Neural cell (in vitro differentiated cells): ENCODE data around the gene MAPKAPK5. TPM values are rescaled to one million over a fixed set of nuclear protein-coding genes. Genes with fewer than 3 reads are reported as not detected.

Experiments
- H2AFZ ChIP-seq: fragments of 200-600, 300-800 bp; sonication (generic), shearing (Covaris generic); 2 replicates; pipeline ENCODE4 v1.6.0; 2014; ENCODE audit warnings: low read depth, mild to moderate bottlenecking, antibody characterized with exemption, low read length, moderate library complexity
- H3F3A ChIP-seq: fragments of 200-600 bp; shearing (Covaris generic); 2 replicates; pipeline ENCODE4 v1.6.1; 2016; ENCODE audit warnings: mild to moderate bottlenecking, moderate library complexity, mixed read lengths, antibody characterized with exemption, low read length; ENCODE audit not compliant: insufficient read depth, poor library complexity, severe bottlenecking
- H3K27ac ChIP-seq: fragments of 200-600, 300-800 bp; sonication (generic), shearing (Covaris generic); 2 replicates; pipeline ENCODE4 v1.5.1; 2014; ENCODE audit warnings: mild to moderate bottlenecking, low read length, moderate library complexity
- H3K27me3 ChIP-seq: fragments of 300-800, 200-600 bp; sonication (generic), shearing (Covaris generic); 2 replicates; pipeline ENCODE4 v1.6.0; 2014; ENCODE audit warnings: mild to moderate bottlenecking, low read depth, low read length, moderate library complexity; ENCODE audit not compliant: insufficient read depth
- H3K36me3 ChIP-seq: fragments of 300-800, 200-600 bp; sonication (generic), shearing (Covaris generic); 2 replicates; pipeline ENCODE4 v1.5.1; 2014; ENCODE audit warnings: mild to moderate bottlenecking, antibody characterized with exemption, low read length, moderate library complexity; ENCODE audit not compliant: insufficient read depth
- H3K4me2 ChIP-seq: fragments of 300-800, 200-600 bp; sonication (generic), shearing (Covaris generic); 2 replicates; pipeline ENCODE4 v1.6.0; 2014; ENCODE audit warnings: mild to moderate bottlenecking, low read length
- H3K4me3 ChIP-seq: fragments of 300-800, 200-600 bp; sonication (generic), shearing (Covaris generic); 2 replicates; pipeline ENCODE4 v1.5.1; 2014; ENCODE audit warnings: mild to moderate bottlenecking, low read length, moderate library complexity
- H3K79me2 ChIP-seq: fragments of 200-600 bp; shearing (Covaris generic); replicated peaks from 2 replicates; pipeline ENCODE4 v1.6.0; 2014; ENCODE audit warnings: mild to moderate bottlenecking, low read length, moderate library complexity; ENCODE audit not compliant: insufficient read depth
- H3K9ac ChIP-seq: fragments of 300-800, 200-600 bp; sonication (generic), shearing (Covaris generic); 2 replicates; pipeline ENCODE4 v1.6.1; 2016; ENCODE audit warnings: mild to moderate bottlenecking, low read length, mixed read lengths
- H3K9me2 ChIP-seq: fragments of 200-600 bp; shearing (Covaris generic); 2 replicates; pipeline ENCODE4 v1.6.1; 2016; ENCODE audit warnings: mild to moderate bottlenecking, low read length, mixed read lengths; ENCODE audit not compliant: insufficient read depth
- H3K9me3 ChIP-seq: fragments of 200-600, 300-800 bp; sonication (generic), shearing (Covaris generic); 2 replicates; pipeline ENCODE4 v1.6.1; 2016; ENCODE audit warnings: mild to moderate bottlenecking, mixed run types, low read length, moderate library complexity, mixed read lengths
- H4K20me1 ChIP-seq: fragments of 200-600 bp; shearing (Covaris generic); 2 replicates; pipeline ENCODE4 v1.6.1; 2016; ENCODE audit warnings: mild to moderate bottlenecking, mixed run types; ENCODE audit not compliant: insufficient read depth
- CTCF ChIP-seq: fragments of 450-650 bp; IDR thresholded peaks from 2 replicates; pipeline ENCODE4 v1.5.1; 2014; ENCODE audit warnings: antibody characterized with exemption, mild to moderate bottlenecking, moderate library complexity; ENCODE audit not compliant: poor library complexity, severe bottlenecking
- EP300 ChIP-seq: fragments of 450-650 bp; conservative IDR thresholded peaks from 2 replicates; pipeline ENCODE4 v1.6.1; 2014; ENCODE audit warnings: antibody characterized with exemption, mild to moderate bottlenecking, moderate library complexity; ENCODE audit not compliant: poor library complexity, severe bottlenecking
- EZH2 ChIP-seq: fragments of 200-600, 300-800 bp; shearing (Covaris generic), sonication (generic); IDR thresholded peaks from 2 replicates; pipeline ENCODE4 v1.6.1; 2014; ENCODE audit warnings: antibody characterized with exemption, low read length, borderline replicate concordance, mild to moderate bottlenecking; ENCODE audit not compliant: insufficient read depth, poor library complexity, severe bottlenecking
- MXI1 ChIP-seq: fragments of 450-650 bp; conservative IDR thresholded peaks from 2 replicates; pipeline ENCODE4 v1.6.1; 2014; ENCODE audit warnings: antibody characterized with exemption, mild to moderate bottlenecking; ENCODE audit not compliant: poor library complexity, severe bottlenecking
- POLR2AphosphoS5 ChIP-seq: IDR thresholded peaks from 2 replicates; pipeline ENCODE4 v1.6.1; 2012
- RAD21 ChIP-seq: fragments of 450-650 bp; conservative IDR thresholded peaks from 2 replicates; pipeline ENCODE4 v1.6.1; 2014; ENCODE audit warnings: antibody characterized with exemption, mild to moderate bottlenecking, moderate library complexity
- REST ChIP-seq: IDR thresholded peaks from 2 replicates; pipeline ENCODE4 v1.6.1; 2012; ENCODE audit warnings: borderline replicate concordance
- SMC3 ChIP-seq: fragments of 450-650 bp; conservative IDR thresholded peaks from 2 replicates; pipeline ENCODE4 v1.6.1; 2014; ENCODE audit warnings: antibody characterized with exemption, mild to moderate bottlenecking, moderate library complexity; ENCODE audit not compliant: poor library complexity
- TAF1 ChIP-seq: IDR thresholded peaks from 2 replicates; pipeline ENCODE4 v1.6.1; 2012; ENCODE audit warnings: low read depth
- polyA plus RNA-seq: library from polyadenylated mRNA; depleted of rRNA; stranded (reverse); fragments of >200 nt; gene quantifications from 2 replicates; pipeline ENCODE4 v1.2.3, GENCODE V29; 2014

Gene MAPKAPK5
- polyA plus RNA-seq, 1 donor from 2014 or later: 93.7 TPM

GRCh38 chr12:111838353-111838752 lies 3.7 kb upstream of the MAPKAPK5 start:
- Histone ChIP-seq H3K36me3 (peaks cover 10% of the 10 kb centered on the region), H3K27ac (no peak overlapping the region)
- TF ChIP-seq CTCF: no peak
- TF ChIP-seq MXI1: no peak
- TF ChIP-seq REST: no peak
- TF ChIP-seq EP300: no peak
- no peak for TF ChIP-seq POLR2AphosphoS5
- no peak for TF ChIP-seq EZH2
- no peak for TF ChIP-seq RAD21
- no peak for TF ChIP-seq TAF1
- TF ChIP-seq SMC3: no peak

GRCh38 chr12:111840807-111841206 lies 1.2 kb upstream of the MAPKAPK5 start:
- peak overlapping the region; percentile 47 for H3K4me2 ChIP-seq
- H3K9ac ChIP-seq: peak overlapping the region; percentile 92
- H4K20me1 ChIP-seq: no peaks in the 10 kb centered on the region
- peak overlapping the region; percentile 81 for H3K4me3 ChIP-seq
- no peak overlapping the region for H2AFZ ChIP-seq
- H3K79me2 ChIP-seq: peaks cover 51% of the 10 kb centered on the region
- no peaks in the 10 kb centered on the region for H3K27me3 ChIP-seq
- no peaks in the 10 kb centered on the region for H3F3A ChIP-seq
- peak overlapping the region; percentile 95 for H3K27ac ChIP-seq
- H3K9me2 ChIP-seq: no peaks in the 10 kb centered on the region
- H3K9me3 ChIP-seq: no peaks in the 10 kb centered on the region
- H3K36me3 ChIP-seq: peaks cover 10% of the 10 kb centered on the region
- no peak for TF ChIP-seq POLR2AphosphoS5
- no peak for TF ChIP-seq SMC3
- TF ChIP-seq REST: no peak
- no peak for TF ChIP-seq EZH2
- TF ChIP-seq RAD21: no peak
- TF ChIP-seq CTCF: no peak
- no peak for TF ChIP-seq MXI1
- TF ChIP-seq TAF1: no peak
- no peak for TF ChIP-seq EP300

More at GRCh38 chr12:111838353-111838752, 3.7 kb upstream of the MAPKAPK5 start:
- Histone ChIP-seq H3K9me2 (no peaks in the 10 kb centered on the region), H3K9me3 (no peaks in the 10 kb centered on the region), H3K4me3 (no peak overlapping the region), H3K27me3 (no peaks in the 10 kb centered on the region), H3K9ac (no peak overlapping the region), H3F3A (no peaks in the 10 kb centered on the region), H3K4me2 (no peak overlapping the region), H3K79me2 (peaks cover 31% of the 10 kb centered on the region), H4K20me1 (no peaks in the 10 kb centered on the region), H2AFZ (no peak overlapping the region)
